Esophagus muscularis mucosa (tissue), 3 donors: ENCODE results near the gene APOBEC3A.

Source experiments
- CTCF ChIP-seq, 3 experiments: fragments of 200-600 bp in 2 of 3; fragments of 450-650 bp in 1 of 3; sonication (generic) in 2 of 3; IDR thresholded peaks; one replicate each; pipeline ENCODE4 v1.5.1; 2017 to 2019; ENCODE audit warnings: antibody characterized with exemption in 3 of 3, mild to moderate bottlenecking in 2 of 3, moderate library complexity in 1 of 3
- POLR2A ChIP-seq: fragments of 450-650 bp; IDR thresholded peaks from one replicate; pipeline ENCODE4 v1.6.1; 2017; ENCODE audit warnings: antibody characterized with exemption, moderate library complexity, mild to moderate bottlenecking, low read depth
- POLR2AphosphoS5 ChIP-seq, 2 donors: sonication (generic); formaldehyde crosslinking; IDR thresholded peaks; one replicate each; pipeline ENCODE4 v1.6.1; 2017; ENCODE audit warnings: antibody characterized with exemption in 2 of 2

- no peak for TF ChIP-seq CTCF (IDR thresholded peaks at IDR 0.05)
- TF ChIP-seq POLR2A, result no peak
- TF ChIP-seq POLR2AphosphoS5 (IDR thresholded peaks at IDR 0.05), result no peak
Measured at GRCh38 chr22:38966380-38966702, 8.9 kb downstream of the APOBEC3A start.
